WTC11 (cell line): ENCODE data around the gene SDHB. TPM values are rescaled to one million over a fixed set of nuclear protein-coding genes. Genes with fewer than 3 reads are reported as not detected.

Source experiments
- ATAC-seq: fragments of 200-7000 bp; cut with Tn5 transposase; 2 replicates; pipeline ENCODE4 v1.10.0; 2021; ENCODE audit warnings: mild to moderate bottlenecking, moderate library complexity
- CTCF ChIA-PET: fragments of 300-600 bp; sonication (Branson Sonifier 250); formaldehyde crosslinking; loops from one replicate; lab custom pipeline; 2021; ENCODE audit warnings: antibody characterized with exemption; lab: Charles Lee
- POLR2A ChIA-PET: fragments of 350-600 bp; sonication (Branson Sonifier 250); formaldehyde crosslinking; loops from one replicate; lab custom pipeline; 2021; ENCODE audit warnings: antibody characterized with exemption; lab: Charles Lee
- DNase-seq: peaks from one replicate; pipeline ENCODE4 v3.0.0; 2021; ENCODE audit warnings: low spot score
- H3K27ac Mint-ChIP-seq: 2 replicates; pipeline ENCODE4 v1.8.0; 2021; ENCODE audit warnings: mixed read lengths
- H3K27me3 Mint-ChIP-seq: 2 replicates; pipeline ENCODE4 v1.8.0; 2021; ENCODE audit warnings: low read depth, mild to moderate bottlenecking, moderate library complexity, mixed read lengths
- H3K36me3 Mint-ChIP-seq: 2 replicates; pipeline ENCODE4 v1.8.0; 2021; ENCODE audit warnings: mixed read lengths
- H3K4me1 Mint-ChIP-seq: 2 replicates; pipeline ENCODE4 v1.8.0; 2022; ENCODE audit warnings: mixed read lengths
- H3K4me3 Mint-ChIP-seq: 2 replicates; pipeline ENCODE4 v1.8.0; 2021; ENCODE audit warnings: mild to moderate bottlenecking, moderate library complexity, mixed read lengths
- H3K9me3 Mint-ChIP-seq: 2 replicates; pipeline ENCODE4 v1.8.0; 2021; ENCODE audit warnings: mixed read lengths
- CBFB ChIP-seq: sonication (generic); formaldehyde crosslinking; IDR thresholded peaks from 2 replicates; pipeline ENCODE4 v1.8.1; 2022; ENCODE audit warnings: mild to moderate bottlenecking, low read depth, missing genetic modification reagents
- EMX1 ChIP-seq: fragments of 250-450 bp; sonication (Bioruptor Pico); IDR thresholded peaks from 2 replicates; pipeline ENCODE4 v1.8.0; 2021; ENCODE audit warnings: mild to moderate bottlenecking
- ETV6 ChIP-seq: sonication (generic); formaldehyde crosslinking; IDR thresholded peaks from 2 replicates; pipeline ENCODE4 v1.8.1; 2022; ENCODE audit warnings: mild to moderate bottlenecking, missing genetic modification reagents
- FOXJ3 ChIP-seq: sonication (generic); formaldehyde crosslinking; IDR thresholded peaks from 2 replicates; pipeline ENCODE4 v1.9.0; 2021; ENCODE audit warnings: missing genetic modification reagents, mild to moderate bottlenecking, borderline replicate concordance
- MXD4 ChIP-seq: fragments of 250-450 bp; sonication (Bioruptor Pico); IDR thresholded peaks from 2 replicates; pipeline ENCODE4 v1.8.0; 2021; ENCODE audit warnings: mild to moderate bottlenecking, moderate library complexity, borderline replicate concordance
- NFYB ChIP-seq: sonication (generic); formaldehyde crosslinking; conservative IDR thresholded peaks from 2 replicates; pipeline ENCODE4 v1.8.0; 2022; ENCODE audit warnings: low read depth, missing genetic modification reagents
- PRRX2 ChIP-seq: fragments of 250-450 bp; sonication (Bioruptor Pico); IDR thresholded peaks from 2 replicates; pipeline ENCODE4 v1.8.0; 2021; ENCODE audit warnings: mild to moderate bottlenecking
- SP1 ChIP-seq: sonication (generic); formaldehyde crosslinking; conservative IDR thresholded peaks from 2 replicates; pipeline ENCODE4 v1.8.1; 2022; ENCODE audit warnings: missing genetic modification reagents
- TEAD1 ChIP-seq: sonication (generic); formaldehyde crosslinking; IDR thresholded peaks from 2 replicates; pipeline ENCODE4 v1.8.0; 2022; ENCODE audit warnings: mild to moderate bottlenecking, missing genetic modification reagents
- ZNF121 ChIP-seq: sonication (generic); formaldehyde crosslinking; IDR thresholded peaks from 2 replicates; pipeline ENCODE4 v1.8.0; 2023; ENCODE audit warnings: missing genetic modification reagents
- ZNF263 ChIP-seq: sonication (generic); formaldehyde crosslinking; IDR thresholded peaks from 2 replicates; pipeline ENCODE4 v1.8.1; 2022; ENCODE audit warnings: low read depth, mild to moderate bottlenecking, moderate library complexity, missing genetic modification reagents
- ZNF423 ChIP-seq: fragments of 250-450 bp; sonication (Bioruptor Pico); IDR thresholded peaks from 2 replicates; pipeline ENCODE4 v2.1.2; 2022; ENCODE audit warnings: mild to moderate bottlenecking, moderate library complexity
- total RNA-seq: library from RNA; stranded (reverse); gene quantifications from 3 replicates; pipeline ENCODE4 v1.2.3, GENCODE V29; 2021
- TF ChIP-seq, protein P1 (sequence below): sonication (generic); formaldehyde crosslinking; IDR thresholded peaks from 2 replicates; pipeline ENCODE4 v1.8.0; 2022; ENCODE audit warnings: missing genetic modification reagents
- TF ChIP-seq, protein P2 (sequence below): sonication (generic); formaldehyde crosslinking; conservative IDR thresholded peaks from 2 replicates; pipeline ENCODE4 v1.8.1; 2022; ENCODE audit warnings: mild to moderate bottlenecking, missing genetic modification reagents
- TF ChIP-seq, protein P3 (sequence below): sonication (generic); formaldehyde crosslinking; IDR thresholded peaks from 2 replicates; pipeline ENCODE4 v1.8.1; 2023; ENCODE audit warnings: mild to moderate bottlenecking, missing genetic modification reagents
- TF ChIP-seq, protein P4 (sequence below): sonication (generic); formaldehyde crosslinking; IDR thresholded peaks from 2 replicates; pipeline ENCODE4 v1.8.0; 2022; ENCODE audit warnings: mild to moderate bottlenecking, missing genetic modification reagents
- TF ChIP-seq, protein P5 (sequence below): sonication (generic); formaldehyde crosslinking; IDR thresholded peaks from 2 replicates; pipeline ENCODE4 v1.8.0; 2022; ENCODE audit warnings: mild to moderate bottlenecking, missing genetic modification reagents
- TF ChIP-seq, protein P6 (sequence below): sonication (generic); formaldehyde crosslinking; IDR thresholded peaks from 2 replicates; pipeline ENCODE4 v1.8.1; 2022; ENCODE audit warnings: missing genetic modification reagents, borderline replicate concordance
- TF ChIP-seq, protein P7 (sequence below): sonication (generic); formaldehyde crosslinking; IDR thresholded peaks from 2 replicates; pipeline ENCODE4 v1.8.1; 2022; ENCODE audit warnings: mild to moderate bottlenecking, missing genetic modification reagents, moderate library complexity, borderline replicate concordance
- TF ChIP-seq, protein P8 (sequence below): fragments of 250-450 bp; sonication (Bioruptor Pico); IDR thresholded peaks from 2 replicates; pipeline ENCODE4 v1.8.0; 2021; ENCODE audit warnings: mild to moderate bottlenecking
- TF ChIP-seq, protein P9 (sequence below): fragments of 250-450 bp; sonication (Bioruptor Pico); IDR thresholded peaks from 2 replicates; pipeline ENCODE4 v1.9.0; 2021; ENCODE audit warnings: mild to moderate bottlenecking, borderline replicate concordance

The SDHB gene
- total RNA-seq, 1 experiment from 2014 or later: 89.5 TPM

DNA sequence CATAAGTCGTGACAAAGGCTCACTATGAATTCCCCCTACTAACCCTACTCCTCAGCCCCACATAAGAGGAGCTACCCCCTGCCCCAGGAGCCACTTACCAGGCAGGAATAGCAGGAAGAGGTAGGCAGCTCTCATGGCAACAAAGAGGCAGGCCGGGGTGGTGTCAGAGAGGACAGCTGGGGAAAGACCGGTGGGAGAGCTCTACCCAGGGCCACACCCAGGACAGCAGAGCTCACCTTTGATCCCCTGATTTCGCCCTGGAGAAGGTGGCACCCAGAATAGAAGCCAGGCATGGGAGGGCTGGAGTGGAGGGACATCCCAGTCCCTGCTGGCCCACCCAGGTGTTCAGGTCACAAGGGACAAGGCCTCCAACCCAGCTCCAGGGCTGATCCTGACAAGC lies 75.7 kb downstream of the SDHB start (continued):
- TF ChIP-seq, protein P1, sequence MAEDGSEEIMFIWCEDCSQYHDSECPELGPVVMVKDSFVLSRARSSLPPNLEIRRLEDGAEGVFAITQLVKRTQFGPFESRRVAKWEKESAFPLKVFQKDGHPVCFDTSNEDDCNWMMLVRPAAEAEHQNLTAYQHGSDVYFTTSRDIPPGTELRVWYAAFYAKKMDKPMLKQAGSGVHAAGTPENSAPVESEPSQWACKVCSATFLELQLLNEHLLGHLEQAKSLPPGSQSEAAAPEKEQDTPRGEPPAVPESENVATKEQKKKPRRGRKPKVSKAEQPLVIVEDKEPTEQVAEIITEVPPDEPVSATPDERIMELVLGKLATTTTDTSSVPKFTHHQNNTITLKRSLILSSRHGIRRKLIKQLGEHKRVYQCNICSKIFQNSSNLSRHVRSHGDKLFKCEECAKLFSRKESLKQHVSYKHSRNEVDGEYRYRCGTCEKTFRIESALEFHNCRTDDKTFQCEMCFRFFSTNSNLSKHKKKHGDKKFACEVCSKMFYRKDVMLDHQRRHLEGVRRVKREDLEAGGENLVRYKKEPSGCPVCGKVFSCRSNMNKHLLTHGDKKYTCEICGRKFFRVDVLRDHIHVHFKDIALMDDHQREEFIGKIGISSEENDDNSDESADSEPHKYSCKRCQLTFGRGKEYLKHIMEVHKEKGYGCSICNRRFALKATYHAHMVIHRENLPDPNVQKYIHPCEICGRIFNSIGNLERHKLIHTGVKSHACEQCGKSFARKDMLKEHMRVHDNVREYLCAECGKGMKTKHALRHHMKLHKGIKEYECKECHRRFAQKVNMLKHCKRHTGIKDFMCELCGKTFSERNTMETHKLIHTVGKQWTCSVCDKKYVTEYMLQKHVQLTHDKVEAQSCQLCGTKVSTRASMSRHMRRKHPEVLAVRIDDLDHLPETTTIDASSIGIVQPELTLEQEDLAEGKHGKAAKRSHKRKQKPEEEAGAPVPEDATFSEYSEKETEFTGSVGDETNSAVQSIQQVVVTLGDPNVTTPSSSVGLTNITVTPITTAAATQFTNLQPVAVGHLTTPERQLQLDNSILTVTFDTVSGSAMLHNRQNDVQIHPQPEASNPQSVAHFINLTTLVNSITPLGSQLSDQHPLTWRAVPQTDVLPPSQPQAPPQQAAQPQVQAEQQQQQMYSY (CRISPR knock-in tag): no peak
- TF ChIP-seq, protein P2, sequence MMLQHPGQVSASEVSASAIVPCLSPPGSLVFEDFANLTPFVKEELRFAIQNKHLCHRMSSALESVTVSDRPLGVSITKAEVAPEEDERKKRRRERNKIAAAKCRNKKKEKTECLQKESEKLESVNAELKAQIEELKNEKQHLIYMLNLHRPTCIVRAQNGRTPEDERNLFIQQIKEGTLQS (CRISPR knock-in tag): no peak
- TF ChIP-seq MXD4 (CRISPR knock-in tag): no peak
- TF ChIP-seq NFYB: no peak
- no peak for TF ChIP-seq SP1 (CRISPR knock-in tag)
- no peak for TF ChIP-seq CBFB (CRISPR knock-in tag)
- TF ChIP-seq, protein P3, sequence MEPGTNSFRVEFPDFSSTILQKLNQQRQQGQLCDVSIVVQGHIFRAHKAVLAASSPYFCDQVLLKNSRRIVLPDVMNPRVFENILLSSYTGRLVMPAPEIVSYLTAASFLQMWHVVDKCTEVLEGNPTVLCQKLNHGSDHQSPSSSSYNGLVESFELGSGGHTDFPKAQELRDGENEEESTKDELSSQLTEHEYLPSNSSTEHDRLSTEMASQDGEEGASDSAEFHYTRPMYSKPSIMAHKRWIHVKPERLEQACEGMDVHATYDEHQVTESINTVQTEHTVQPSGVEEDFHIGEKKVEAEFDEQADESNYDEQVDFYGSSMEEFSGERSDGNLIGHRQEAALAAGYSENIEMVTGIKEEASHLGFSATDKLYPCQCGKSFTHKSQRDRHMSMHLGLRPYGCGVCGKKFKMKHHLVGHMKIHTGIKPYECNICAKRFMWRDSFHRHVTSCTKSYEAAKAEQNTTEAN (CRISPR knock-in tag): no peak
- no peak for TF ChIP-seq TEAD1 (CRISPR knock-in tag)
- TF ChIP-seq, protein P4, sequence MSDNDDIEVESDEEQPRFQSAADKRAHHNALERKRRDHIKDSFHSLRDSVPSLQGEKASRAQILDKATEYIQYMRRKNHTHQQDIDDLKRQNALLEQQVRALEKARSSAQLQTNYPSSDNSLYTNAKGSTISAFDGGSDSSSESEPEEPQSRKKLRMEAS (CRISPR knock-in tag): no peak
- TF ChIP-seq, protein P5, sequence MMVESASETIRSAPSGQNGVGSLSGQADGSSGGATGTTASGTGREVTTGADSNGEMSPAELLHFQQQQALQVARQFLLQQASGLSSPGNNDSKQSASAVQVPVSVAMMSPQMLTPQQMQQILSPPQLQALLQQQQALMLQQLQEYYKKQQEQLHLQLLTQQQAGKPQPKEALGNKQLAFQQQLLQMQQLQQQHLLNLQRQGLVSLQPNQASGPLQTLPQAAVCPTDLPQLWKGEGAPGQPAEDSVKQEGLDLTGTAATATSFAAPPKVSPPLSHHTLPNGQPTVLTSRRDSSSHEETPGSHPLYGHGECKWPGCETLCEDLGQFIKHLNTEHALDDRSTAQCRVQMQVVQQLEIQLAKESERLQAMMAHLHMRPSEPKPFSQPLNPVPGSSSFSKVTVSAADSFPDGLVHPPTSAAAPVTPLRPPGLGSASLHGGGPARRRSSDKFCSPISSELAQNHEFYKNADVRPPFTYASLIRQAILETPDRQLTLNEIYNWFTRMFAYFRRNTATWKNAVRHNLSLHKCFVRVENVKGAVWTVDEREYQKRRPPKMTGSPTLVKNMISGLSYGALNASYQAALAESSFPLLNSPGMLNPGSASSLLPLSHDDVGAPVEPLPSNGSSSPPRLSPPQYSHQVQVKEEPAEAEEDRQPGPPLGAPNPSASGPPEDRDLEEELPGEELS (CRISPR knock-in tag): no peak
- no peak for TF ChIP-seq PRRX2 (CRISPR knock-in tag)
- TF ChIP-seq, protein P6, sequence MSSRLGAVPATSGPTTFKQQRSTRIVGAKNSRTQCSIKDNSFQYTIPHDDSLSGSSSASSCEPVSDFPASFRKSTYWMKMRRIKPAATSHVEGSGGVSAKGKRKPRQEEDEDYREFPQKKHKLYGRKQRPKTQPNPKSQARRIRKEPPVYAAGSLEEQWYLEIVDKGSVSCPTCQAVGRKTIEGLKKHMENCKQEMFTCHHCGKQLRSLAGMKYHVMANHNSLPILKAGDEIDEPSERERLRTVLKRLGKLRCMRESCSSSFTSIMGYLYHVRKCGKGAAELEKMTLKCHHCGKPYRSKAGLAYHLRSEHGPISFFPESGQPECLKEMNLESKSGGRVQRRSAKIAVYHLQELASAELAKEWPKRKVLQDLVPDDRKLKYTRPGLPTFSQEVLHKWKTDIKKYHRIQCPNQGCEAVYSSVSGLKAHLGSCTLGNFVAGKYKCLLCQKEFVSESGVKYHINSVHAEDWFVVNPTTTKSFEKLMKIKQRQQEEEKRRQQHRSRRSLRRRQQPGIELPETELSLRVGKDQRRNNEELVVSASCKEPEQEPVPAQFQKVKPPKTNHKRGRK (CRISPR knock-in tag): no peak
- no peak for TF ChIP-seq FOXJ3
- TF ChIP-seq ZNF263 (CRISPR knock-in tag): no peak

DNA sequence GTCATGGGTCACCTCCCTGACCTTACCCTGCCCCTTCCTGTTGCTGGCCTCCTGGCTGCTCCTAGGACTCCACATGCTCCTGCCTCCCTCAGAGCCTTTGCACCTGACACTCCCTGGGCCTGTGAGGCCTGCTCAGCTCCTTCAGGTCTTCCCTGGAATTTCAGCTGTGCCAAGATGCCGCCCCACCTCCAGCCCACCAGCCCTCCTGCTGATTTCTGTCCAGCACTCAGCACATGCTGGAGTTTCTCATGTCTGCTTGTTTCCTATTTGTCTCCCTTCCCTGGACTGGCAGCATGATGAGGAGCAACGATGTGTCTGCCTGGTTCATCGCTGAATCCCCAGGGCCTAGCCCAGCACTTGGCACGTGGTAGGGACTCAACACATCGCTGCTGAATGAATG lies 76.5 kb downstream of the SDHB start:
- Mint-ChIP-seq H3K9me3 (no peaks in the 10 kb centered on the region), H3K27ac (no peak overlapping the region; the same call in 1 of the 2 replicates), H3K27me3 (no peaks in the 10 kb centered on the region; the same call in 1 of the 2 replicates), H3K4me1 (peaks cover 36% of the 10 kb centered on the region), H3K4me3 (no peak overlapping the region), H3K36me3 (peaks cover 6% of the 10 kb centered on the region; the same call in 1 of the 2 replicates)
- DNase-seq (no peak), ATAC-seq (no peak)
- CTCF ChIA-PET: interaction anchor here (1.1 to 3.0 kb wide), 2 partner anchors 10 to 357 kb away, joined by 3 to 30 read pairs; no protein-coding TSS in a partner anchor
- POLR2A ChIA-PET: no interaction called here
- no peak for TF ChIP-seq EMX1 (CRISPR knock-in tag)
- TF ChIP-seq ZNF423: no peak
- no peak for TF ChIP-seq ZNF121 (CRISPR knock-in tag)
- TF ChIP-seq, protein P7, sequence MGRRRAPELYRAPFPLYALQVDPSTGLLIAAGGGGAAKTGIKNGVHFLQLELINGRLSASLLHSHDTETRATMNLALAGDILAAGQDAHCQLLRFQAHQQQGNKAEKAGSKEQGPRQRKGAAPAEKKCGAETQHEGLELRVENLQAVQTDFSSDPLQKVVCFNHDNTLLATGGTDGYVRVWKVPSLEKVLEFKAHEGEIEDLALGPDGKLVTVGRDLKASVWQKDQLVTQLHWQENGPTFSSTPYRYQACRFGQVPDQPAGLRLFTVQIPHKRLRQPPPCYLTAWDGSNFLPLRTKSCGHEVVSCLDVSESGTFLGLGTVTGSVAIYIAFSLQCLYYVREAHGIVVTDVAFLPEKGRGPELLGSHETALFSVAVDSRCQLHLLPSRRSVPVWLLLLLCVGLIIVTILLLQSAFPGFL (CRISPR knock-in tag): no peak
- TF ChIP-seq, protein P8, sequence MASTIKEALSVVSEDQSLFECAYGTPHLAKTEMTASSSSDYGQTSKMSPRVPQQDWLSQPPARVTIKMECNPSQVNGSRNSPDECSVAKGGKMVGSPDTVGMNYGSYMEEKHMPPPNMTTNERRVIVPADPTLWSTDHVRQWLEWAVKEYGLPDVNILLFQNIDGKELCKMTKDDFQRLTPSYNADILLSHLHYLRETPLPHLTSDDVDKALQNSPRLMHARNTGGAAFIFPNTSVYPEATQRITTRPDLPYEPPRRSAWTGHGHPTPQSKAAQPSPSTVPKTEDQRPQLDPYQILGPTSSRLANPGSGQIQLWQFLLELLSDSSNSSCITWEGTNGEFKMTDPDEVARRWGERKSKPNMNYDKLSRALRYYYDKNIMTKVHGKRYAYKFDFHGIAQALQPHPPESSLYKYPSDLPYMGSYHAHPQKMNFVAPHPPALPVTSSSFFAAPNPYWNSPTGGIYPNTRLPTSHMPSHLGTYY (CRISPR knock-in tag): no peak
- TF ChIP-seq ETV6 (CRISPR knock-in tag): no peak
- TF ChIP-seq, protein P9, sequence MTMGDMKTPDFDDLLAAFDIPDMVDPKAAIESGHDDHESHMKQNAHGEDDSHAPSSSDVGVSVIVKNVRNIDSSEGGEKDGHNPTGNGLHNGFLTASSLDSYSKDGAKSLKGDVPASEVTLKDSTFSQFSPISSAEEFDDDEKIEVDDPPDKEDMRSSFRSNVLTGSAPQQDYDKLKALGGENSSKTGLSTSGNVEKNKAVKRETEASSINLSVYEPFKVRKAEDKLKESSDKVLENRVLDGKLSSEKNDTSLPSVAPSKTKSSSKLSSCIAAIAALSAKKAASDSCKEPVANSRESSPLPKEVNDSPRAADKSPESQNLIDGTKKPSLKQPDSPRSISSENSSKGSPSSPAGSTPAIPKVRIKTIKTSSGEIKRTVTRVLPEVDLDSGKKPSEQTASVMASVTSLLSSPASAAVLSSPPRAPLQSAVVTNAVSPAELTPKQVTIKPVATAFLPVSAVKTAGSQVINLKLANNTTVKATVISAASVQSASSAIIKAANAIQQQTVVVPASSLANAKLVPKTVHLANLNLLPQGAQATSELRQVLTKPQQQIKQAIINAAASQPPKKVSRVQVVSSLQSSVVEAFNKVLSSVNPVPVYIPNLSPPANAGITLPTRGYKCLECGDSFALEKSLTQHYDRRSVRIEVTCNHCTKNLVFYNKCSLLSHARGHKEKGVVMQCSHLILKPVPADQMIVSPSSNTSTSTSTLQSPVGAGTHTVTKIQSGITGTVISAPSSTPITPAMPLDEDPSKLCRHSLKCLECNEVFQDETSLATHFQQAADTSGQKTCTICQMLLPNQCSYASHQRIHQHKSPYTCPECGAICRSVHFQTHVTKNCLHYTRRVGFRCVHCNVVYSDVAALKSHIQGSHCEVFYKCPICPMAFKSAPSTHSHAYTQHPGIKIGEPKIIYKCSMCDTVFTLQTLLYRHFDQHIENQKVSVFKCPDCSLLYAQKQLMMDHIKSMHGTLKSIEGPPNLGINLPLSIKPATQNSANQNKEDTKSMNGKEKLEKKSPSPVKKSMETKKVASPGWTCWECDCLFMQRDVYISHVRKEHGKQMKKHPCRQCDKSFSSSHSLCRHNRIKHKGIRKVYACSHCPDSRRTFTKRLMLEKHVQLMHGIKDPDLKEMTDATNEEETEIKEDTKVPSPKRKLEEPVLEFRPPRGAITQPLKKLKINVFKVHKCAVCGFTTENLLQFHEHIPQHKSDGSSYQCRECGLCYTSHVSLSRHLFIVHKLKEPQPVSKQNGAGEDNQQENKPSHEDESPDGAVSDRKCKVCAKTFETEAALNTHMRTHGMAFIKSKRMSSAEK (CRISPR knock-in tag): no peak
